ENCODE measurements around the gene ACTMAP.
"Not testable (repeated sequence)": the region's sequence is repeated elsewhere in the genome, so short reads cannot be mapped to it uniquely, and the experiment has no call there.

ACTMAP gene

DNA sequence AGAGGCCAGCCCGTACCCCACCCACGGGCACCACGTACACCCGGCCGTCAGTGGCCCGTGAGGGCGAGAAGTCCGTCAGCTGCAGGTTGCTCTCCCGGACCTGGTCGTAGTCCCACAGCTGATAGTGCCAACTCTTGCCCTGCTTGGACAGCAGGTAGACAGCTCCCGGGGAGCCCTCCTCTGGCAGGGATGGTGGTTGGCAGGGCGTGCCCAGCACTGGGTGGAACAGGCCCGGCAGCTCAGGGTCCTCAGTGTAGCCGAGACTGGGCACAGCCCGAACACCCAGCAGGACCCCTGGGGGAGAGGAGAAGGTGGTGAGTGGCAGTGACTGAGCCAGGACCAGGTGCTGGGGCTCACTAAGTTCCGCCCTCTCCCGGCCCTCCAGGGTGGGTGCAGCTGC, 7.8 kb downstream of the ACTMAP start:
- DNase-seq, result no peak

DNA sequence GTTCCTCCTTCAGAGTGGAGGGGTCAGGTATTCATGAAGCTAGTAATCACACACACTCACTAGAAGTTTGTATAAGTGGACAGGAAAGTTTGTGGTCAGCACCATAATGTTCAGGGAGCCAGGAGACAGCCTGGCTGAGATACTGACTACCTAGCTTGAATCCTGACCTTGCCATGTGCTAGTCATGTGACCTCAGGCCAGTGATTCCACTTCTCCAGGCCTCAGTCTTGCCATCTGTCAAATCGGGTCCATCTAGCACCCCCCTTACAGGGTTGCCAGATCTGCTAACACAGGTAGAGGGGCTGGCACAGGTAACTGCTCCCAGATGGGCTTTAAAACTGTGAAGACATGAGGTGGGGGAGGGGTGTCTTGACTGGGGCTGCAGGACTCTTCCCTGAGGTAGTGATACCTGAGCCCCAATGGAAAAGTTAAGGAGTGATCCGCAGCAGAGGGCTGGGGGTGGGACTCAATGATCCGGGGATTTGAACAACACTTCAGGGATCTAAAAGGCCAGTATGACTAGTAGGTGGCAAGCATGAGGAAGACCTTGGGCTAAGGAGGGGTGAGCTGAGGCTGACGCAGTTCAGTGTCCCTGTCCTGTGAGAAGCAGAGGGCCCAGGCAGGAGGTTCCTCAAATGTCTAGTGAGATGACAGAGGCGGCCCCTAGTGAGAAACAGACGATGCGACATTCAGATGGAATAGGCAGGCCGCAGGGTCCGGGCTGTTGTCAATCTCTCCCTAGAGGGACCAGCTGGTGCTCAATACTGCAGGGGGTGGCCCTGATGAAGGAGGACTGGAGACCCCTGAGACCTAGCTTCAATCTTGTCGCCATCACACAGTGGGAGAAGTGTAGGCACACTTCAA, 8.5 kb downstream of the ACTMAP start:
- no peak for DNase-seq

DNA sequence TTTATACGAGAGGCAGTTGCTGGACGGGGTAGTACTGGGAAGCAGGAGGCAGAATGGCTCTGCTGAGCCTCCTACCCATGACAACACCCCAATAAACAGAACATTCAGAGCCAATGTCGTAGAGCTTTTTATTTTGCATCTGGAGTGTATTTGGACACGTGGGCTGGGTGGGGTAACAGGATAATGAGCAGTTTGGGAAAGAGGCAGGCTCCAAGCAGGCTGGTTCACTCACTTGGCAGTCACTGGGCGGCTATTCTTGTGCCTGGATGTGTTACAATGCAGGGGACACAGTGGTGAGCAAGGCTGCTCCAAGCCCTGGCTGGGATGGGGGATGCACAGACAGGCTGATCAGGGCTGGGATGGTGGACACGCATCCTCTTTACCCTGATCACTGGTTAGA, 9.5 kb downstream of the ACTMAP start:
- DNase-seq, result no peak

DNA sequence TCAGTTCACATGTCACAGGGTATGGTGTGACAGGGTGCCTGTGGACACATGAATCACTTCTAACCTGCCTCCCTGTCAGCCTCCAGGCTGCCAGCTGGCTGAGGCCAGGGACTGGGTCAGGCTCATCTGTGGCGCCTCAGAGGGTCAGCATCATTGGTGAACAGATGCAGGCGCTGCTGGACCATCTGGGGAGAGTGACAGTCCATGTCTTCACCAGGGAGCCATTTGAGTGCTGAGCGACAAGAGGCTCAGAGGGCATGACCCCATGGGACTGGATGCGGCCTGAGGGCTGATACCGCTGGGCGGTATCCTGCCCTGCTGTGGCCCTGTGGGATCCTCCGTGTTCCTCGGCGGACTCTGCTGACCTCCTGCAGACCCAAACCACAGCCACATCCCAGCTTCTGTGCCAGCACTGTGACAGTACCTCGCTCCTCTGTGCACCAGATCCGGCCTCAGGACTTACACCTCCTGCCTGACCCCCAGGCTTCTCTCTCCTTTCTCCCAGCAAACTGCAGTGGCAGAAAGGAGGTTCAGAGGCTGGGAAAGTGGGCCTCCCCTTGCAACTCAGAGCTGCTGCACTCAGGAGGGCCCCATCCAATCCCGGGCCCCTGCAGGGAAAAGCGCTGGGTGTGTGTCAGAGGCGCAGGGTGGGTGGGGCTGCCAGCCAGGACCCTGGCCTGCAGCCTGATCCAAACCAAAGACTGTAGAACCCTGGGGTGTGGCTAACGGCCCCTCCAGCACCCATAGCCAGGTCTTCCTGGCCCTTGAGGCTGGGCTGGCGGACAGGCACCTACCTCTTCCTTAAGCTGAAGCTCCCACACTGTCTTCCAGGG, 10.2 kb downstream of the ACTMAP start:
- no peak for DNase-seq

DNA sequence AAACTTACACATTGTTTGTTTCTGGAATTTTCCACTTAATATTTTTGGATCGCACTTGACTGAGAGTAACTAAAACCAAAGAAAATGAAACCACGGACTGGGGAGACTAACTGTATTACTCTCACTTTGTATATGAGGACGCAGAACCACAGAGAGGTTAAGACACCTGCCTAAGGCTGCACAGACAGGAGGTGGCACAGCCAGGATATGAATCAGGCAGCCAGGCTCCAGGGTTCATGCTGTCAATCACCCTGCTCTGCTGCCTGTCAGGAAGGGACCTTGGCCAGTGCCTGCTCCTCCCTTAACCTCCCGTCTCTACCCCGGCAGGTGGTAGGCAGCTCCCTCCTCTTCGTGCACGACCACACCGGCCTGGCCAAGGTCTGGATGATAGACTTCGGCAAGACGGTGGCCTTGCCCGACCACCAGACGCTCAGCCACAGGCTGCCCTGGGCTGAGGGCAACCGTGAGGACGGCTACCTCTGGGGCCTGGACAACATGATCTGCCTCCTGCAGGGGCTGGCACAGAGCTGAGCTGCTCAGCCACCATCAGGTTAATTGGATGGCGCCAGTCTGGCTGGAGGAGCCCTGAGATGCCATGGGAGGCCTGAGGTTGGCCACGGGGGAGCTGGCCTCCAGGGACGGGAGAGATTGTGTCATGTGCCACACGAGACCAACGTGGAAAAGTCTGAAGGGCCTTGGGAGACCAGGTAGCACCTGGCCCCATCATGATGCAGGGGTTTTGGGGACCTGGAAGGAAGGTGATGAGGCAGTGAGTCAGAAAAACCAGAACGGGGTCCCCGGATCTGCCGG, 11.0 kb downstream of the ACTMAP start:
- DNase-seq, result no peak

DNA sequence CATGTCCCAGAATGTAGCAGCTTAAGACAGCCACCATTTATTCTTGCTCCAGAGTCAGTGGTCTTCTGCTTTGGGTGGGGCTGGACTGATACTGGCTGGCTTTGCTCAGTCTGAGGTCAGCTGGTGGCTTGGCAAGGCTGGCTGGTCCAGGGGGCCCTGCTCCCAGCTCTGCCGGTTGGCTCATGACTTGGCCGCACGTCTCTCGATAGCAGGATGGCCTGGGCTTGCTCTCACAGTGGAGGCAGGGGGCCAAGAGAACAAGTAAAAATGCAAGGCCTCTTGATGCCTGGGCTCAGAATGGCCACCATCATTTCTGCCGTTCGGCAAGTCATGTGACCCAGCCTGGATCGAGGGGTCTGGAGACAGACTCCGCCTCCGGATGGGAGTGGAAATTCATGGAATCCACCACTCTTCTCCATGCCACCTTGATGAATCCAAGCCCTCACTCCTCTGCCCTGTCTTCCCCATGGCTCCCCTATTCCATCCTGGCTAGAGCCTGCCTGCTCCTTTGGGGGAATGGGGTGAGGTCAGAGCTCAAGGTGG, 13.1 kb downstream of the ACTMAP start:
- DNase-seq, result no peak

DNA sequence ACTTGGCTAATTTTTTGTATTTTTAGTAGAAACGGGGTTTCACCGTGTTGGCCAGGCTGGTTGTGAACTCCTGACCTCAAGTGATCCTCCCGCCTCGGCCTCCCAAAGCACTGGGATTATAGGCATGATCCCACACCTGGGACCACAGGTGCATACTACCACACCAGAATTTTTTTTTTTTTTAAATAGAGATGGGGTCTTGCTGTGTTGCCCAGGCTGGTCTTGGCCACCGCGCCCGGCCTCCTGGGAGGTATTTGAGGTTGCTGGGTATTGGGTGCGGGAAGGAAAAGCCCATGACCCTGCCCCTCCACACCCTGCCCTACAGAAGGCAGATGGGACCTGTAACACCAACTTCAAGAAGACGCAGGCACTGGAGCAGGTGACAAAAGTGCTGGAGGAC, 13.6 kb downstream of the ACTMAP start:
- no peak for DNase-seq

GRCh38 chr19:40735013-40735771, 15.1 kb downstream of the ACTMAP start:
- DNase-seq, result no peak

DNA sequence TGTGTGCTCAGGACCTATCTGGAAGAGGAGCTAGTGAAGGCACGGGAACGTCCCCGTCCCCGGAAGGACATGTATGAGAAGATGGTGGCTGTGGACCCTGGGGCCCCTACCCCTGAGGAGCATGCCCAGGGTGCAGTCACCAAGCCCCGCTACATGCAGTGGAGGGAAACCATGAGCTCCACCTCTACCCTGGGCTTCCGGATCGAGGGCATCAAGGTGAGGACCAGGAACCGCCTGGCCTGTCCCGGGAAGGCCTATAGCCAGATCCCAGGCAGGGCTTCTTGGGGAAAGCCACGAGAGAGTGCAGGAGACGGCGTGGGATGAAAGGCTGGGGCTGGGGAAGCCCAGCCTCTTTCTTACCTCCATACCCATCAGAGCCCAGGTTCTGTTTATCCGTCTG, 17.1 kb downstream of the ACTMAP start:
- DNase-seq, result no peak

- DNase-seq, result not testable (repeated sequence)
Observed at GRCh38 chr19:40732304-40732703, 18.0 kb downstream of the ACTMAP start.

GRCh38 chr19:40730065-40730464, 20.2 kb downstream of the ACTMAP start:
- not testable (repeated sequence) for DNase-seq

- no peak for DNase-seq
Observed at GRCh38 chr19:40726279-40726678, 24.0 kb downstream of the ACTMAP start.

DNA sequence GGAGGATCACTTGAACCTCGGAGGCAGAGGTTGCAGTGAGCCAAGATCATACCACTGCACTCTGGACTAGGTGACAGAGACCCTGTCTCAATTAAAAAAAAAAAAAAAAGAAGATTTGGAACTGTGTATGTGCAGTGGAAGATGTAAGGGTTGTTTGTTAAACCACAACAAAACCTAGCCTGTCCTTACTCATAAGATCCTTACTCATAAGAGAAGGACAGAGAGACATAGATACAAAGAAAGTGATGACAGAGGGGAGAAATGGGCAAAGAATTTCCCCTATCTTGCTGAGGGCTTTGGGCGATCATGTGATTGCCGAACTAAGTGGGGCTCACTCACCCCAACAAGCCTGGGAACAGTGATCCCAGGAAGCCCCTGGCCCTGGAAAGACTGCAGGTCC, 25.4 kb downstream of the ACTMAP start:
- DNase-seq, result no peak

GRCh38 chr19:40724315-40724714, 26.0 kb downstream of the ACTMAP start:
- DNase-seq, result no peak

GRCh38 chr19:40723661-40724254, 26.5 kb downstream of the ACTMAP start:
- no peak for DNase-seq

DNA sequence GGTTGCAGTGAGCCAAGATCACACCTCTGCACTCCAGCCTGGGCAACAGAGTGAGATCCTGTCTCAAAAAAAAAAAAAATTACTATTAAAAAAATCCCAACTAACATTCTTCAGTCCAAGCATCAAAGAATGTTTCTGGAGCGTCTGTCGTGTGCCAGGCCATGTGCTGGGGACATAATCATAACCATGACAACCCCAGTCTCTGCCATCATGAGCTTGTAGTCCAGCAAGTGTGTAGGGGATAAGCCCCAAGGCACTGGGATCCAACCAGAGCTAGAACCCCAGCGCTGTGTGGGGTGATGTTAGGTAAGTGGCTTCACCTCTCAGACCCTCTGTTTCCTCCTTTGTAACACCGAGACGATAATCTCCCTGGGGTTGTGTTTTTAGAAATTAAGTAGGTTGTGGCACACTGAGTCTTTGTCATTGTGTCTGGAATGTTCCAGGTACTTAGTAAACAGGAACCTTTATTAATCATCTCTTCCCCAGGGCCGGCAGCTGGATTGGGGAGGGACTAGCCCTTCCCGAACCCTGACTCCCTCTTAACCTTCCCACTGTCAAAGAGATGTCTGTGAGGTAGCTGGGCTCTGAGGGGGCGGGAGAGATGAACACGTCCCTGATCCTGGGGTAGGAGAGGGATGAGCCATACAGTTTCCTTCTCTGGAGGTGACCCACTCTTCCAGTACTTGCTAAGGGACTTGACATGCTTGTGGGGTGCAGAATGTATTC, 28.2 kb downstream of the ACTMAP start:
- DNase-seq, result no peak

DNA sequence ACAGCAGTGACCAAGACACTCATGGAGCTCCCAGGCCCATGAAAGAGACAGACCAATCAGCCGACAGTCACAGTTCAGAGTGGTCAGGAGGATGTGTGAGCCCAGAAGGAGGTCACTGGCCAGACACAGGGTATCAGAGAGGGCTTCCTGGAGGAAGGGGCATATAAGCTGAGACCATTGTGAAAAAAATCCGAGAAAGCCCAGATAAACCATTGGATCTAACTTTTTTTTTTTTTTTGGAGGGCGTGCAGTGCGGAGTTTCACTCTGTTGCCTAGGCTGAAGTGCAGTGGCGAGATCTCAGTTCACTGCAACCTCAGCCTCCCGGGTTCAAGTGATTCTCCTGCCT, 29.2 kb downstream of the ACTMAP start:
- no peak for DNase-seq

GRCh38 chr19:40719414-40719894, 30.8 kb downstream of the ACTMAP start:
- DNase-seq, result no peak

GRCh38 chr19:40718774-40719391, 31.4 kb downstream of the ACTMAP start:
- DNase-seq, result no peak
